Astrocyte of the spinal cord (primary cell): ENCODE measurements around the gene CDC14A.
A peak's percentile ranks its signal among the peaks of the same experiment; 100 is the strongest.

Experiments
- DNase-seq: peaks from one replicate; pipeline ENCODE4 v3.0.0; 2011; ENCODE audit warnings: low read depth, low spot score
- H3K4me3 ChIP-seq: 2 replicates; pipeline ENCODE4 v1.5.1; 2011; ENCODE audit warnings: low read depth, mild to moderate bottlenecking, low read length, moderate library complexity
- in situ Hi-C: cut with HindIII; loops from 2 replicates; pipeline ENCODE4 v1.10.0; 2017; ENCODE audit warnings: low sequenced_read_pairs
- TF ChIP-seq, protein P1 (sequence below): IDR thresholded peaks from 2 replicates; pipeline ENCODE4 v1.5.1; 2012; ENCODE audit warnings: low read depth, mild to moderate bottlenecking, low read length, inconsistent platforms

Gene CDC14A

DNA sequence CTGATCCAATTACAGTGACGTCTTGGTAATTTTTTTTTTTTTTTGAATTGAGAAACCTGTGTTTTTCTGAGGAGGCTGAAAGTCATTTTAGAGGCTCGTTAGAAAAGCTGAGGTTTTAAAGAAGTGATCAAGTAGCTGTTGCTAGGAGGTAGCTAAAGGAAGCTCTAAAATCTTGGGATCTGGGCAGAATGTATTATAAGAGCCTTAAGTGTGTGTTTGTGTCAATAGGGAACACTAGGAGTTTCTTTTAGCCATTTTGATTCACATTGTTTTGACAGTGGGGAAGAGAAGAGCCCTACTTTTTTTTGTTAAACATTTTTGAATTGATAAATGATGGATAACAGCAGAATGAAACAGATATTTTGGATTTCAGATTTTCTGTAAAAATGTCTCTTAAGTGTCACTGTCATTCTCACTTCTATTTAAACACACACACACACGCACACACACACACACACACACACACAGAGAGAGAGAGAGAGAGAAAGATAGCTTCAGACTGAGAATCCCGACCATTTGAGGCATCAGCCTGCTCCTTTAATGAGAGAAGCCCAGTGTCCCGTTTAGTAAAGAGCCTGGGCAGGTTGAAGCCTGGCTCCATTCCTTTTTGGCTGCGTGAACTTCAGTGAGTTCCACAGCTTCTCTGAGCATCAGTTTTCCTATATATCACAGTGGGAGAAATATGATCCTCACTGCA lies 106.5 kb downstream of the CDC14A start:
- TF ChIP-seq, protein P1, sequence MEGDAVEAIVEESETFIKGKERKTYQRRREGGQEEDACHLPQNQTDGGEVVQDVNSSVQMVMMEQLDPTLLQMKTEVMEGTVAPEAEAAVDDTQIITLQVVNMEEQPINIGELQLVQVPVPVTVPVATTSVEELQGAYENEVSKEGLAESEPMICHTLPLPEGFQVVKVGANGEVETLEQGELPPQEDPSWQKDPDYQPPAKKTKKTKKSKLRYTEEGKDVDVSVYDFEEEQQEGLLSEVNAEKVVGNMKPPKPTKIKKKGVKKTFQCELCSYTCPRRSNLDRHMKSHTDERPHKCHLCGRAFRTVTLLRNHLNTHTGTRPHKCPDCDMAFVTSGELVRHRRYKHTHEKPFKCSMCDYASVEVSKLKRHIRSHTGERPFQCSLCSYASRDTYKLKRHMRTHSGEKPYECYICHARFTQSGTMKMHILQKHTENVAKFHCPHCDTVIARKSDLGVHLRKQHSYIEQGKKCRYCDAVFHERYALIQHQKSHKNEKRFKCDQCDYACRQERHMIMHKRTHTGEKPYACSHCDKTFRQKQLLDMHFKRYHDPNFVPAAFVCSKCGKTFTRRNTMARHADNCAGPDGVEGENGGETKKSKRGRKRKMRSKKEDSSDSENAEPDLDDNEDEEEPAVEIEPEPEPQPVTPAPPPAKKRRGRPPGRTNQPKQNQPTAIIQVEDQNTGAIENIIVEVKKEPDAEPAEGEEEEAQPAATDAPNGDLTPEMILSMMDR, result no peak
- no peak overlapping the region for H3K4me3 ChIP-seq
- in situ Hi-C loops, result no loop called here
- DNase-seq, result no peak

DNA sequence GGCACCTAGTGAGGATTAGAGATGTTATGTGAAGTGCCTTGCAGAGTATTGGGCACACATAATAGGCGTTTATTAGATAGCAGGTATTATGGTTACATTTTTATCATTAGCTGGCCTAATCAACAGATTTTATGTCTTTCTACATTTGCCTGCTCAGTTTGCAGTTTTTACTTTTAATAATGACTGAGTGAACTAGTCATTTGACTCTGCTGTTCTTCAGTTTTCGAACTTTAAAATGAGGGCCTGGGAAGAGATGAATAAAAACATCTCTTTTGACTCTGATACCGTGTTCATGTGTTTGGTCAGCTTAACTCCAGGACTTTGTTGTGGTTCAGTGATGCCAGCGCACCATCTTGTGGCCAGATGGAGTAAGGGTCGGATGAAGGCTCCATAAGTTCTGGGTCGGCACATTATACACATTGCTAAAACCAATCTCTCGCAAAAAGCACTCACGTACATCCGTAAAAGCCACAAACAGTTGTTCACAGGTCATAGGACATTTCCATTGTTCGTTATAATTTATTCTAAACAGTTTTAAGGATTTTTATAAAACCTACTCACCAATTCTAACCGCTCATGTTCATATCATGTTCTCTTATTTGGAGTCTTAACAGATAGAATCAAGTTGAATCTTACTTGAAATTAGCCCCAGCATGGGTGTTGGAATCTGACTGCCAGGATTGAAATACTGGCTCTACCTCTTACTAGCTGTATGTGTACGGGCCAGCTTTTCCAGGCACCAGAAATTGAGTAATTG lies 107.2 kb downstream of the CDC14A start:
- TF ChIP-seq, protein P1, result peak; percentile 90
- peak; percentile 85 for DNase-seq
- in situ Hi-C loops, result no loop called here
- H3K4me3 ChIP-seq, result no peak overlapping the region

DNA sequence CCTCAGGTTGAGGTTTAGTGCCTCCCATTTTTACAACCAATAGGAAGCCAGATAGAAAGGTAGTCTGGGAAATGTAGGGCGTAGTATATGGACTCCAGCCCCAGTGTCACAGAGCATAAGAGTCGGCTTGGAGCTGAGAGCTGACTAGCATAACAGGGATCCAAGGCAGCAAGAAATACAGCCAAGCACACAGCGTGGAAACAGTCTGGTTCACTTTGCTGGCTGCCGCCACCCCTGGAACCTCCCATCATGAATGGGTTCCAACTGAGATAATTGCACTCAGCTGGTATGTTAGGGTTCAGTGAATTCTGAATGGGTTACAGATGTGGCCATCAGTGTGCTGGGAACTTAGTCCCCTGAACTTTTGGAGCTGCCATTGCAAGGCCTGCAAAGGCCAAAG lies 108.9 kb downstream of the CDC14A start:
- no peak overlapping the region for H3K4me3 ChIP-seq
- TF ChIP-seq, protein P1, result no peak
- DNase-seq, result no peak
- in situ Hi-C loops, result no loop called here

DNA sequence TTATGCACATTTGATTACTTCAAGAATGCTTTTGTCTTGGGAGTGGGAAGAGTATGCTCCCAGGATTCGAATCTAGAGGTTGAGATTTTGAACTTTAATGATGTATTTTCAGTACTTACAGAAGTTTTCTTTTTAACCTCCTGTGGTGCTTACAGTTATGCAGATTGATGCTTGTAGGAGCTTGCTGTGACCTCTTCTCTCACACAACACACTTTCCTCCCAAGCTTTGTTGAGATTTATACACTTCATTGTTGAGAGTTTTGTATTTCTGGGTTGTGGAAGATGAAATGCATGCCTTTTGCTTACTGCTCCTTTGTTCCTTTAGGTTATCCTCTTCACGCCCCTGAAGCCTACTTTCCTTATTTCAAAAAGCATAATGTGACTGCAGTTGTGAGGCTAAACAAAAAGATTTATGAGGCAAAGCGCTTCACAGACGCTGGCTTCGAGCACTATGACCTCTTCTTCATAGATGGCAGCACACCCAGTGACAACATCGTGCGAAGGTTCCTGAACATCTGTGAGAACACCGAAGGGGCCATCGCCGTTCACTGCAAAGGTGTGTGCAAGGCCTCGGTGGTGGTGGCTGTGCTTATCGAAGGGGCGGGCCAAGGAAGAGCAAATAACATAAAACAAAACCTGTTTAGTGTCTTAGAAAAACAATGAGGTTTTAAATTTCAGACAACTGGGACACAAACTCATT lies 110.2 kb downstream of the CDC14A start:
- in situ Hi-C loops, result no loop called here
- no peak overlapping the region for H3K4me3 ChIP-seq
- TF ChIP-seq, protein P1, result no peak
- no peak for DNase-seq

DNA sequence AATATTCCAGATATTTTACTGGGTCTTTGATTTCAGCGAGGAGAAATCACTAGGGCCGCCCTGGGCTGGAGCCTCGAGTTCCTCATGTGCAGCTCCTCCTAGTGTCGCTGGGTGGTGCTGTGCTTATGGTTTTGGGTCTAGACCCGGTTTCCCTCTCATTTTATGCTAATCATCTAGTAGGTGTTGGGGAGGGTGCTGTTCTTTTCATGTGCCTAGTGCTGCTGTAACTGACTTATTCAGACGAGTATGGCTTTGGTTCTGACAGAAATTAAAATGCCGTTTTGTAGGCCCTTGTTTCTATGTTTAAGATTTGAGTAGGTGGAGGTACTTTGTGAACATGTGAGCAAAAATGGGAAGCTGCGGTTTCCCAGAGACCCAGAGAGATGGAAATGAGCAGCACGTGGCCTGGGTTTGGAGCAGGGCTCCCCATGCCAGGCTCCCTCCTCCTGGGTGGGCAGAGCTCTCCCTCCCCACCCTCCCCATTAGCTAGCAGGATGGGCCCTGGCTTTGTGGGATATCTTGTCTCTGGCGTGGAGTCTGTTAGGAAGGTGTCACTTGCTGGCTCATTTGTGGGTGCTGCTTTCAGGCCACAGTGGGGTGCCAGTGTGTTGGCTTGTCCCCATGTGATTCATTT lies 111.6 kb downstream of the CDC14A start:
- H3K4me3 ChIP-seq, result no peak overlapping the region
- TF ChIP-seq, protein P1, result peak; percentile 91
- DNase-seq, result peak; percentile 67
- in situ Hi-C loops, result no loop called here

DNA sequence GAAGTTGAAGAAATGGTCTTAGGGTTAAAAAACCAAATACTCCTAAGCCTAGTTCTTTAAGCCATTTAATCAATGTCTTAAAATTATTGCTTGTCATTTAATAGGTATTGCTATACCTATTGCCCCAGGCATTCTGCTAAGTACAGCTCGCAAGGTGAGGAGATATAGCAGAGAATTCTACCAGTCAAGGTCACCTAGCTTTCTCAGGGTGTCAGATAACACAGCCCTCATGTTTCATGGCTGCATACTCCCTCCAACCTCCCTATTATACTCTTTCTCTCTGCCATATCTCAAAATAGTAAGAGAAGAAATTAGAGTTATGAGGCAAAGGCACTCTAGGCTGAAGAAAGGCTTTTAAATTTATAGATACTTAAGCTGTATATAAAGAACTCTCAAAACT lies 117.3 kb downstream of the CDC14A start:
- TF ChIP-seq, protein P1, result no peak
- in situ Hi-C loops, result no loop called here
- H3K4me3 ChIP-seq, result no peak overlapping the region
- DNase-seq, result no peak
